ENCODE measurements around the gene ZNF362.
"Not testable (repeated sequence)": the region's sequence is repeated elsewhere in the genome, so short reads cannot be mapped to it uniquely, and the experiment has no call there.

The ZNF362 gene

GRCh38 chr1:33236498-33236897 is 19.8 kb upstream of the ZNF362 start:
- no peaks in the 10 kb centered on the region for H3K9me3 Mint-ChIP-seq
- no peaks in the 10 kb centered on the region for H3K36me3 Mint-ChIP-seq (ENCODE audit: low read depth)
- H3K27me3 Mint-ChIP-seq, result peaks cover 6% of the 10 kb centered on the region
- H3K27ac Mint-ChIP-seq, result no peak overlapping the region
- peaks cover 2% of the 10 kb centered on the region for H3K4me1 Mint-ChIP-seq (ENCODE audit: low read depth)
- no peak overlapping the region for H3K4me3 Mint-ChIP-seq

- Mint-ChIP-seq H3K27me3 (peaks cover 12% of the 10 kb centered on the region), H3K4me1 (ENCODE audit: low read depth) (peaks cover 2% of the 10 kb centered on the region), H3K4me3 (no peak overlapping the region), H3K27ac (no peak overlapping the region), H3K9me3 (no peaks in the 10 kb centered on the region), H3K36me3 (ENCODE audit: low read depth) (no peaks in the 10 kb centered on the region)
These were observed 18.7 kb upstream of the ZNF362 start for GRCh38 chr1:33237579-33237978.

DNA sequence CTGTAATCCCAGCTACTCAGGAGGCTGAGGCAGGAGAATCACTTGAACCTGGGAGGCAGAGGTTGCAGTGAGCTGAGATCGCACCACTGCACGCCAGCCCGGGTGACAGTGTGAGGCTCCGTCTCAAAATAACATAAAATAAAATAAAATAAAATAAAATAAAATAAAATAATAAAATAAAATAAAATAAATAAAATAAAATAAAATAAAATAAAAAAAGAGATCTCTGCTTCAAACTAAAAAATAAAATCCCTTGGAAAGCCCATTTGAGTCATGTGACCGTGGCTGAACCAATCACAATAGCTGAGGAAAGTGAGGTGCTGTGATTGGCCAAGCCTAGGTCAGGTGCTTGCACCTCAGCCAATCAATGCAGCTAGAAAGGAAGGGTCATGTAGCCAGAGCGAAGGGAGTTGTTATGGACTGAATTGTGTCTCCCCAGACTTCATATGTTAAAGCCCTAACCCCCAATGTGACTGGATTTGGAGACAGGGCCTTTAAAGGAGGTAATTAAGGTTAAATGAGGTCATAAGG is 18.0 kb upstream of the ZNF362 start:
- peaks cover 12% of the 10 kb centered on the region for H3K27me3 Mint-ChIP-seq
- H3K9me3 Mint-ChIP-seq; H3K36me3 Mint-ChIP-seq (ENCODE audit: low read depth); H3K4me1 Mint-ChIP-seq (ENCODE audit: low read depth); H3K4me3 Mint-ChIP-seq; H3K27ac Mint-ChIP-seq: not testable (repeated sequence)

- not testable (repeated sequence) for H3K36me3 Mint-ChIP-seq (ENCODE audit: low read depth)
These were observed 16.9 kb upstream of the ZNF362 start for GRCh38 chr1:33239410-33239809.

DNA sequence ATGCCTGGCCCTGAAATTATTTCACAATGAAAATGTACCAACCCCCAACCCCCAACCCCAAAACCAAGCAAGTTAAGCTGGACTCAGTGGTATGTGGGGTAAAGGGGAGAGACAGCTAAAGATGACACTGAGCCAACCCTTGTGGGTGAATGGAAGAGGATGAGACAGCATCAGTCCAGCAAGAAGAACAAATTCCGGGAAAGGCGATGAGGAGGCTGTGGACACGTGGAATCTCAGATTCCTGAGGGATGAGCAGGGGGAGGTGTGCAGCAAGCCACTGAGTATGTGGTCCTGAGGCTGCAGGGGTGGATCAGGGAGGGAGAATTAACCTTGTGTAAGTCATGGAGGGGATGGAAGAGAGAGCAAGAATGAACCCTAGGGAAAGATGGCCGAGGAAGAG is 14.4 kb upstream of the ZNF362 start:
- H3K9me3 Mint-ChIP-seq, result no peaks in the 10 kb centered on the region
- H3K36me3 Mint-ChIP-seq (ENCODE audit: low read depth), result no peaks in the 10 kb centered on the region
- no peak overlapping the region for H3K27ac Mint-ChIP-seq
- no peak overlapping the region for H3K4me3 Mint-ChIP-seq
- H3K27me3 Mint-ChIP-seq, result peaks cover 12% of the 10 kb centered on the region
- peaks cover 2% of the 10 kb centered on the region for H3K4me1 Mint-ChIP-seq (ENCODE audit: low read depth)

More at GRCh38 chr1:33239410-33239809, 16.9 kb upstream of the ZNF362 start:
- not testable (repeated sequence) for H3K4me3 Mint-ChIP-seq; H3K4me1 Mint-ChIP-seq (ENCODE audit: low read depth); H3K27ac Mint-ChIP-seq; H3K9me3 Mint-ChIP-seq
- H3K27me3 Mint-ChIP-seq, result peaks cover 12% of the 10 kb centered on the region

- H3K27ac Mint-ChIP-seq, result no peak overlapping the region
These were observed 13.6 kb upstream of the ZNF362 start for GRCh38 chr1:33242652-33243051.

DNA sequence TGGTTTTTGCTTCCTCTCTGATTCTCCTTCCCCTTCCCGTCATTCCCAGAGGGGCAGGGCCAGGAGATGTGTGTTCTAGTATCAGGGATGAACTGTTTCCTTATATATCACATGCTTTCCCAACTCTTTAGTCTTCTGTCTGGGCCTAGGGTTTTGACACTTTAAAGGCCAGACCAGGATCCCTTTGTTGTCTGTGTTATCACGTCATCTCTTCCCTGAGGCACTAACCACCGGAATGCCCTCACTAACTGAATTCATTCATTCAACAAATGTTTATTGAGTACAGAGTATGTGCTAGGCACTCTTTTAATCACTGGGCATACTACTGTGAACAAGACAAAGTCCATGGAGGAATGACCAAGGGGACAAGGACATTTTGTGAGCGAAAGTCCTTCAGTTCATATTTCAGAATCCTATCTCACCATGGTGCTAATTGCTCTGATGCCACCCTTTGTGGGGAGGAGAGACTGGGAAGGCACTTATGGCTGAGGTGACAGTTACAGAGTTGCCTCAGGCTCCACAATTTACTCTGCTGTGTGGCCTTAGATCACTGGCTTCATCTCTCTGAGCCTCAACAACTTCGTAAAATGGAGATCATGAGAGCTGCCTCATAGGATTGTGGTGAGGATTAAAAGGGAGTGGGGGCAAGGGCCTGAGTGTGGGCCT is 12.0 kb upstream of the ZNF362 start:
- Mint-ChIP-seq H3K36me3 (ENCODE audit: low read depth) (no peaks in the 10 kb centered on the region), H3K4me3 (no peak overlapping the region), H3K27ac (no peak overlapping the region), H3K4me1 (ENCODE audit: low read depth) (no peaks in the 10 kb centered on the region), H3K9me3 (no peaks in the 10 kb centered on the region), H3K27me3 (peaks cover 16% of the 10 kb centered on the region)

More at GRCh38 chr1:33242652-33243051, 13.6 kb upstream of the ZNF362 start:
- H3K36me3 Mint-ChIP-seq (ENCODE audit: low read depth), result no peaks in the 10 kb centered on the region
- H3K9me3 Mint-ChIP-seq, result no peaks in the 10 kb centered on the region
- peaks cover 2% of the 10 kb centered on the region for H3K4me1 Mint-ChIP-seq (ENCODE audit: low read depth)
- H3K4me3 Mint-ChIP-seq, result no peak overlapping the region
- peaks cover 12% of the 10 kb centered on the region for H3K27me3 Mint-ChIP-seq

DNA sequence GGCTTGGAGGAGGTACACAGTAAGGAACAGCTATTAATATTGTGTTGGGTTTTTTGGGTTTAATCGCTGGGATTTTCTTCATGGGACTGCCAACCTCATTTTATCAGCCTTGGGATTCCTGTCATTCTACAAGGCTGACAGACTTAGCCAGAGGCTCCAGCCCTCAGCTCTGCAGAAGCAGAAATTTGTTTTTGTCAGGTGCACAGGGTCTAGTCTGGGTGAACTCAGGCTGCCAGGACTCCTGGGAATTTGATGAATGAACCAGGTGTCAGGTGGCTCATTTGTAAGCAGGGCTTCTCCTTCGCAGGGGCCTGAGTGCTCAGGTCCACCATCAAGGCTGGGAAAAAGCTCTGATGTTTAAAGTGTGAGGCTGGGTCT is 11.5 kb upstream of the ZNF362 start:
- no peaks in the 10 kb centered on the region for H3K9me3 Mint-ChIP-seq
- H3K4me3 Mint-ChIP-seq, result no peak overlapping the region
- no peak overlapping the region for H3K27ac Mint-ChIP-seq

GRCh38 chr1:33246171-33246570 is 10.1 kb upstream of the ZNF362 start:
- Mint-ChIP-seq H3K27ac (no peak overlapping the region), H3K27me3 (peaks cover 20% of the 10 kb centered on the region), H3K4me1 (ENCODE audit: low read depth) (no peaks in the 10 kb centered on the region), H3K36me3 (ENCODE audit: low read depth) (no peaks in the 10 kb centered on the region), H3K9me3 (no peaks in the 10 kb centered on the region), H3K4me3 (no peak overlapping the region)

More for the DNA sequence above, 11.5 kb upstream of the ZNF362 start:
- no peaks in the 10 kb centered on the region for H3K36me3 Mint-ChIP-seq (ENCODE audit: low read depth)
- no peaks in the 10 kb centered on the region for H3K4me1 Mint-ChIP-seq (ENCODE audit: low read depth)
- H3K27me3 Mint-ChIP-seq, result peaks cover 12% of the 10 kb centered on the region

GRCh38 chr1:33247545-33247944 is 8.7 kb upstream of the ZNF362 start:
- H3K27ac Mint-ChIP-seq, result no peak overlapping the region
- no peaks in the 10 kb centered on the region for H3K36me3 Mint-ChIP-seq (ENCODE audit: low read depth)

GRCh38 chr1:33248244-33248643 is 8.0 kb upstream of the ZNF362 start:
- no peak overlapping the region for H3K27ac Mint-ChIP-seq

More at GRCh38 chr1:33247545-33247944, 8.7 kb upstream of the ZNF362 start:
- peaks cover 14% of the 10 kb centered on the region for H3K27me3 Mint-ChIP-seq
- no peaks in the 10 kb centered on the region for H3K9me3 Mint-ChIP-seq
- no peaks in the 10 kb centered on the region for H3K4me1 Mint-ChIP-seq (ENCODE audit: low read depth)
- H3K4me3 Mint-ChIP-seq, result no peak overlapping the region

GRCh38 chr1:33249422-33249821 is 6.9 kb upstream of the ZNF362 start:
- H3K36me3 Mint-ChIP-seq (ENCODE audit: low read depth), result no peaks in the 10 kb centered on the region
- no peaks in the 10 kb centered on the region for H3K4me1 Mint-ChIP-seq (ENCODE audit: low read depth)
- H3K27me3 Mint-ChIP-seq, result peaks cover 14% of the 10 kb centered on the region
- H3K9me3 Mint-ChIP-seq, result no peaks in the 10 kb centered on the region
- no peak overlapping the region for H3K4me3 Mint-ChIP-seq
- H3K27ac Mint-ChIP-seq, result no peak overlapping the region

More at GRCh38 chr1:33248244-33248643, 8.0 kb upstream of the ZNF362 start:
- Mint-ChIP-seq H3K27me3 (peaks cover 14% of the 10 kb centered on the region), H3K4me3 (no peak overlapping the region), H3K4me1 (ENCODE audit: low read depth) (no peaks in the 10 kb centered on the region), H3K36me3 (ENCODE audit: low read depth) (no peaks in the 10 kb centered on the region), H3K9me3 (no peaks in the 10 kb centered on the region)

DNA sequence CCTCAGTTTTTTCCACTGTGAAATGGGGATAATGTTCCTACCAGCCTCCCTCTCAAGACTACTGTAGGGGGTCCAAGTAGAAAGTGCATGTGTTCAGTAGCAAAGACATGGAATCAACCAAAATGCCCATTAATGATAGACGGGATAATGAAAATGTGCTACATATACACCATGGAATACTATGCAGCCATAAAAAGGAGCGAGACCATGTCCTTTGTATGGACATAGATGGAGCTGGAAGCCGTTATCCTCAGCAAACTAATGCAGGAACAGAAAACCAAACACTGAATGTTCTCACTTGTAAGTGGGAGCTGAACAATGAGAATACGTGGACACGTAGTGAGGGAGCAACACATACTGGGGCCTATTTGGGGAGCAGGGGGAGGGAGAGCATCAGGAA is 6.1 kb upstream of the ZNF362 start:
- no peak overlapping the region for H3K27ac Mint-ChIP-seq
- no peaks in the 10 kb centered on the region for H3K36me3 Mint-ChIP-seq (ENCODE audit: low read depth)
- no peak overlapping the region for H3K4me3 Mint-ChIP-seq
- peaks cover 14% of the 10 kb centered on the region for H3K27me3 Mint-ChIP-seq
- no peaks in the 10 kb centered on the region for H3K9me3 Mint-ChIP-seq
- no peaks in the 10 kb centered on the region for H3K4me1 Mint-ChIP-seq (ENCODE audit: low read depth)

DNA sequence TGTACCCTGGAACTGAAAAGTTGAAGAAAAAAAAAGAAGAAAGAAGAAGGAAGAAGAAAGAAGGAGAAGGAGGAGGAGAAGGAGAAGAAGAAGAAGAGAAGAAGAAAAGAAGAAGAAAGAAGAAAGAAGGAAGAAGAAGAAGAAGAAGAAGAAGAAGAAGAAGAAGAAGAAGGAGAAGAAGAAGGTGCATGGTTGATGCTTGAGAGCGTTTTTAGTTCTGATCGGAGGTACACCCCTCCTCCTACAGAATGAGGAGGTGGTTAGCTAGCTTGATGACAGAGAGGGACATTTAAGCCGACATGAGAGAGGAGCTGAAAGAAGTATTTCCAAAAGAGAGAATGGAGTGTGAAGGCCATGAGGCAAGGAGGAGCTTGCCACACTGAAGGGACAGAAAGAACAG is 5.6 kb upstream of the ZNF362 start:
- no peaks in the 10 kb centered on the region for H3K4me1 Mint-ChIP-seq (ENCODE audit: low read depth)
- H3K9me3 Mint-ChIP-seq, result no peaks in the 10 kb centered on the region
- no peak overlapping the region for H3K27ac Mint-ChIP-seq
- no peaks in the 10 kb centered on the region for H3K36me3 Mint-ChIP-seq (ENCODE audit: low read depth)
- peaks cover 14% of the 10 kb centered on the region for H3K27me3 Mint-ChIP-seq
- H3K4me3 Mint-ChIP-seq, result no peak overlapping the region

DNA sequence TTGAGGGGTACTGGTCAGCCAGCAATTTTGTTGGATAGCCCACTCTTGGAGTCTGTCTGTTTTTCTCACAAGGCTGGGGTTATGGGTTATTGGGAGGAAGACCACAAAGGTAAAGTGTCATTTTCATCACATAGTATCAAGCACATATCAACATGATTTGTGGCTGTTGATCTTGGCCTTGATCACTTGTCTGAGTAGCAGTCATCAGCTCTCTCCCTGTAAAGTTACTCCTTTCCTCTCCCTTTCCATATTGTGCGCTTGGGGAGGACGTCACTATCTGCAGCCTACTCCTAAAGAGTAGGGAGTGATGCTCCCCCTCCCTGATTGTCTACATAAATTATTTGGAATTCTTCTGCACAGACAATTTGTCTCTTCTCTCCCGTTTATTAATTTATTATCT is 1.8 kb upstream of the ZNF362 start:
- peaks cover 8% of the 10 kb centered on the region for H3K27me3 Mint-ChIP-seq
- no peaks in the 10 kb centered on the region for H3K36me3 Mint-ChIP-seq (ENCODE audit: low read depth)
- H3K4me1 Mint-ChIP-seq (ENCODE audit: low read depth), result peaks cover 20% of the 10 kb centered on the region
- H3K27ac Mint-ChIP-seq, result no peak overlapping the region
- H3K4me3 Mint-ChIP-seq, result no peak overlapping the region
- no peaks in the 10 kb centered on the region for H3K9me3 Mint-ChIP-seq

Data from stimulated activated naive CD8-positive, alpha-beta T cell treated with anti-CD3 and anti-CD28 coated beads, Interleukin-15, Interleukin-2, amounts not matched to agents 100 ng/mL and 50 ng/mL, for 24 hours (primary cell).